ENCODE data around the gene RPS28. TPM values are rescaled to one million over a fixed set of nuclear protein-coding genes. Genes with fewer than 3 reads are reported as not detected.
A peak's percentile ranks its signal among the peaks of the same experiment; 100 is the strongest.

The RPS28 gene
- polyA plus RNA-seq, 1 donor (not counting 4 experiments of a cell fraction or from before 2014, with no cell fraction given) = 960 TPM

DNA sequence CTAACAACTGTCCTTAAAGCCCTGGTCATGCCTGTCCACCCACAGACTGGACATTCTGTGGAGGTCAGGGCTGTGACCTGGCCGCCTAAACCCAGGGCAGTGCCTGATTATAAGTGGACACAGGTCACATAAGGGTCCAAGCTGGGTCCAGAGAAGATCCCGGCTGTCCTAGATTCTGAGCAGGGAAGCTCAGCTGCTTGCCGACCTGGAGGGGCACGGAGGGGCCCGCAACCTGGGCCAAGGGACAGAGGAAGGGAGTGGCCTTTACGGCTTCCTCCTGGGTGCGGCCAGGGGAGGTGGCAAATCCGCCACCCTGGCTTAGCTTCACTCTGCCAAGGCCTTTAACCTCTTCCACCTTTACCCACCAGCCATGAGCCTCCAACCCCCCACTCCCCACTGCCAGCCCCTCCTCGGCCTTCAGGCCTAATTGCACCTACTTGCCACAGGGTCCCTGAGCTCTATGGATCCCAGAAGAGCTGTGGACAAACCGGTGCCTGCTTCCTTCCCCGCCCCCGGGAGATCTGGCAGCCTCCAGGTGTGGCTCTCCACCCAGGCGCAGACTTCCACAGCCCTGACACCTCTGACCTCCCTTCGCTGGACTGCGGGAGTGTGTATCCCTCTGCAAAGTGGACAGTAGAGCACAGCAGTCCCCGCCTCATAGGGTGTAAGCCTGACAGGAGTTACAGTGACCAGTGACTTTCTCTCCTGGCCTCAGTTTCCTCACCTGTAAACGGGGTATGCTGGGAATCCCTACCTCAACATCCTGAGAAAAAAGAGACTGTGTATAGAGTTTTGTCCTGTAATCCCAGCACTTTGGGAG, 14.9 kb upstream of the RPS28 start:
- Histone ChIP-seq H3K9ac (ENCODE audit: control insufficient read depth, extremely low read depth, insufficient read depth, low read length) (no peak overlapping the region), H3K4me1 (ENCODE audit: control insufficient read depth, extremely low read depth, insufficient read depth, low read length) (peaks cover 15% of the 10 kb centered on the region), H4K20me1 (ENCODE audit: control insufficient read depth, extremely low read depth, insufficient read depth, low read length) (no peaks in the 10 kb centered on the region), H3K9me3 (ENCODE audit: control insufficient read depth, low read depth, low read length) (no peaks in the 10 kb centered on the region), H2AFZ (ENCODE audit: control insufficient read depth, low read length) (no peak overlapping the region), H3K4me3 (ENCODE audit: control insufficient read depth in 2 of 3, extremely low read depth in 1 of 3, insufficient read depth in 2 of 3, low read depth in 1 of 3, low read length in 3 of 3) (no peak overlapping the region), H3K27me3 (ENCODE audit: control insufficient read depth, extremely low read depth, insufficient read depth, low read length) (no peaks in the 10 kb centered on the region), H3K9me1 (ENCODE audit: control insufficient read depth, extremely low read depth, insufficient read depth, low read length) (no peaks in the 10 kb centered on the region), H3K36me3 (ENCODE audit: control insufficient read depth in 2 of 2, extremely low read depth in 1 of 2, insufficient read depth in 2 of 2, low read length in 2 of 2) (peaks cover 8 to 16% of the 10 kb centered on the region in 2 experiments), H3K4me2 (ENCODE audit: control insufficient read depth, extremely low read depth, insufficient read depth, low read depth, low read length) (peak overlapping the region; percentile 6), H3K27ac (ENCODE audit: control insufficient read depth, insufficient read depth, low read length) (no peak overlapping the region), H3K79me2 (ENCODE audit: control insufficient read depth, insufficient read depth, low read length) (no peaks in the 10 kb centered on the region)
- DNase-seq (ENCODE audit: low read depth, low spot score) (no peak), FAIRE-seq (no peak)
- dilution Hi-C loops (cut with MboI; ENCODE audit: extremely low pct_ligation_motif_present, low sequenced_read_pairs) = no loop called here
- TF ChIP-seq, protein P1, sequence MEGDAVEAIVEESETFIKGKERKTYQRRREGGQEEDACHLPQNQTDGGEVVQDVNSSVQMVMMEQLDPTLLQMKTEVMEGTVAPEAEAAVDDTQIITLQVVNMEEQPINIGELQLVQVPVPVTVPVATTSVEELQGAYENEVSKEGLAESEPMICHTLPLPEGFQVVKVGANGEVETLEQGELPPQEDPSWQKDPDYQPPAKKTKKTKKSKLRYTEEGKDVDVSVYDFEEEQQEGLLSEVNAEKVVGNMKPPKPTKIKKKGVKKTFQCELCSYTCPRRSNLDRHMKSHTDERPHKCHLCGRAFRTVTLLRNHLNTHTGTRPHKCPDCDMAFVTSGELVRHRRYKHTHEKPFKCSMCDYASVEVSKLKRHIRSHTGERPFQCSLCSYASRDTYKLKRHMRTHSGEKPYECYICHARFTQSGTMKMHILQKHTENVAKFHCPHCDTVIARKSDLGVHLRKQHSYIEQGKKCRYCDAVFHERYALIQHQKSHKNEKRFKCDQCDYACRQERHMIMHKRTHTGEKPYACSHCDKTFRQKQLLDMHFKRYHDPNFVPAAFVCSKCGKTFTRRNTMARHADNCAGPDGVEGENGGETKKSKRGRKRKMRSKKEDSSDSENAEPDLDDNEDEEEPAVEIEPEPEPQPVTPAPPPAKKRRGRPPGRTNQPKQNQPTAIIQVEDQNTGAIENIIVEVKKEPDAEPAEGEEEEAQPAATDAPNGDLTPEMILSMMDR (optimal IDR thresholded peaks at IDR 0.05 in 1 of 3, IDR thresholded peaks at IDR 0.05 in 1 of 3, conservative IDR thresholded peaks at IDR 0.05 in 1 of 3; ENCODE audit: extremely low read depth in 1 of 3, insufficient read depth in 2 of 3, low read length in 3 of 3) = no peak
- no peak for TF ChIP-seq EZH2 (IDR thresholded peaks at IDR 0.05; ENCODE audit: low read length)

DNA sequence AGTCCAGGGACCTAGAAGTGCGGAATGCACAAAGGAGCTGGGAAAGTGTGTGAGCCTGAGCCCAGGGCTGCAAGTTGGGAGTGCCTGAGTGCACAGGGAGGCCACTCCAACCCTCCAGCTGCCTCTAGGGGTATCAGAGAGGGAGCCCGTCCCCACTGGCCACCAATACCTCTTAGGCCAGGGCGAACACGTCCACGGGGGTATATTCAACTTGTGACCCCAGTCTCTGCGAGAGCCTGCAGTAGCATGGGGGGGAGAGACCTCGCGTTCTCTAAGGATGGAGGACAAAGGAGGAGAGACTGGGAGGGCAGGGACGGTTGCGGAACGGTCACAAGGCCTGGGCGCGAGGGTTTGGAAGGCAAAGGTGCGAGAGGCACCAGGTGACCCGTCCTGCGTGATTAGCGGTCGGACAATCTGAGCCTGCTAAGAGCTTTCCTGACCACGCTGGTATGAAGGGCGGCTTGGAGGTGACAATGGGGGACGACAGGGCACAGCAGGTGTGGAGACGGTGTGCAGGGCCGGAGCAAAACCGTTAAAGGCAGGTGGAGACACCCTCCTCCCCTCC, 13.8 kb upstream of the RPS28 start:
- peak overlapping the region; percentile 74 for H2AFZ ChIP-seq (ENCODE audit: control insufficient read depth, low read length)
- no peak for DNase-seq (ENCODE audit: low read depth, low spot score)

More for the DNA sequence above, 13.8 kb upstream of the RPS28 start:
- Histone ChIP-seq H3K27me3 (ENCODE audit: control insufficient read depth, extremely low read depth, insufficient read depth, low read length) (no peaks in the 10 kb centered on the region), H3K9ac (ENCODE audit: control insufficient read depth, extremely low read depth, insufficient read depth, low read length) (peak overlapping the region; percentile 81), H4K20me1 (ENCODE audit: control insufficient read depth, extremely low read depth, insufficient read depth, low read length) (no peaks in the 10 kb centered on the region), H3K36me3 (ENCODE audit: control insufficient read depth in 2 of 2, extremely low read depth in 1 of 2, insufficient read depth in 2 of 2, low read length in 2 of 2) (peaks cover 12 to 17% of the 10 kb centered on the region in 2 experiments), H3K9me1 (ENCODE audit: control insufficient read depth, extremely low read depth, insufficient read depth, low read length) (no peaks in the 10 kb centered on the region), H3K27ac (ENCODE audit: control insufficient read depth, insufficient read depth, low read length) (peak overlapping the region; percentile 13), H3K4me1 (ENCODE audit: control insufficient read depth, extremely low read depth, insufficient read depth, low read length) (peaks cover 23% of the 10 kb centered on the region), H3K4me3 (ENCODE audit: control insufficient read depth in 2 of 3, extremely low read depth in 1 of 3, insufficient read depth in 2 of 3, low read depth in 1 of 3, low read length in 3 of 3) (peak overlapping the region; percentile 35 to 75 (median 66)), H3K9me3 (ENCODE audit: control insufficient read depth, low read depth, low read length) (no peaks in the 10 kb centered on the region), H3K4me2 (ENCODE audit: control insufficient read depth, extremely low read depth, insufficient read depth, low read depth, low read length) (peak overlapping the region; percentile 80), H3K79me2 (ENCODE audit: control insufficient read depth, insufficient read depth, low read length) (no peaks in the 10 kb centered on the region)
- dilution Hi-C loops (cut with MboI; ENCODE audit: extremely low pct_ligation_motif_present, low sequenced_read_pairs) = no loop called here
- TF ChIP-seq EZH2 (IDR thresholded peaks at IDR 0.05; ENCODE audit: low read length) = no peak
- TF ChIP-seq, protein P1 (optimal IDR thresholded peaks at IDR 0.05 in 1 of 3, IDR thresholded peaks at IDR 0.05 in 1 of 3, conservative IDR thresholded peaks at IDR 0.05 in 1 of 3; ENCODE audit: extremely low read depth in 1 of 3, insufficient read depth in 2 of 3, low read length in 3 of 3) = no peak
- no peak for FAIRE-seq
